Activated naive CD8-positive, alpha-beta T cell (primary cell): ENCODE data around the gene ARL6IP6.

Experiments used
- H3K27ac Mint-ChIP-seq: one replicate; pipeline ENCODE4 v1.8.0; 2021; ENCODE audit warnings: mixed read lengths
- H3K27me3 Mint-ChIP-seq: one replicate; pipeline ENCODE4 v1.8.0; 2021; ENCODE audit warnings: mixed read lengths
- H3K36me3 Mint-ChIP-seq: one replicate; pipeline ENCODE4 v1.8.0; 2021; ENCODE audit warnings: mixed read lengths
- H3K4me1 Mint-ChIP-seq: one replicate; pipeline ENCODE4 v1.8.0; 2021; ENCODE audit warnings: low read depth, mixed read lengths
- H3K4me3 Mint-ChIP-seq: one replicate; pipeline ENCODE4 v1.8.0; 2021; ENCODE audit warnings: mild to moderate bottlenecking, mixed read lengths
- H3K9me3 Mint-ChIP-seq: one replicate; pipeline ENCODE4 v1.8.0; 2021; ENCODE audit warnings: low read depth, mixed read lengths

Gene ARL6IP6

DNA sequence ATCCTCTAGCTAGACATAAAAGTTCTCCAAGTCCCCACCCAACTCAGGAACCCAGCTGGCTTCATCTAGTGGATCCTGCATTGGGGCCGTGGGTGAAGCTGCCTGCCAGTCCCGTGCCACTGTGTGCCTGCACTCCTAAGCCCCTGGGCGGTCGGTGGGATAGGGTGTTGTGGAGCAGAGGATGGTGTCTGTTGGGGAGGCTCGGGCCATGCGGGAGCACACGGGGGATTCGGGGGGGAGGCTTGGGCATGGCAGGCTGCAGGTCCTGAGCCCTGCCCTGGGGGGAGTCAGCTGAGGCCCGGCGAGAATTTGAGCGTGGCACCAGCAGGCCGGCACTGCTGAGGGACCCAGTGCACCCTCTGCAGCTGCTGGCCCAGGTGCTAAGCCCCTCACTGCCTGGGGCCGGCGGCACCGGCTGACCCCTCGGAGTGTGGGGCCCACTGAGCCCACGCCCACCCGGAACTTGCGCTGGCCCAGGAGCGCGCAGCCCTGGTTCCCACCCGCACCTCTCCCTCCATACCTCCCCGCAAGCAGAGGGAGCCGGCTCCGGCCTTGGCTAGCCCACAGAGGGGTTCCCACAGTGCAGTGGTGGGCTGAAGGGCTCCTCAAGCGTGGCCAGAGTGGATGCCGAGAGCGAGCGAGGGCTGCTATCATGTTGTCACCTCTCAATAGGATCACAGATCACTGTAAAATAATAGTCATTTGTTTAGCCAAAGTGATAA is 86.4 kb downstream of the ARL6IP6 start:
- no peaks in the 10 kb centered on the region for H3K9me3 Mint-ChIP-seq
- no peak overlapping the region for H3K27ac Mint-ChIP-seq
- no peak overlapping the region for H3K4me3 Mint-ChIP-seq
- no peaks in the 10 kb centered on the region for H3K36me3 Mint-ChIP-seq
- H3K4me1 Mint-ChIP-seq, result peaks cover 4% of the 10 kb centered on the region
- no peaks in the 10 kb centered on the region for H3K27me3 Mint-ChIP-seq

DNA sequence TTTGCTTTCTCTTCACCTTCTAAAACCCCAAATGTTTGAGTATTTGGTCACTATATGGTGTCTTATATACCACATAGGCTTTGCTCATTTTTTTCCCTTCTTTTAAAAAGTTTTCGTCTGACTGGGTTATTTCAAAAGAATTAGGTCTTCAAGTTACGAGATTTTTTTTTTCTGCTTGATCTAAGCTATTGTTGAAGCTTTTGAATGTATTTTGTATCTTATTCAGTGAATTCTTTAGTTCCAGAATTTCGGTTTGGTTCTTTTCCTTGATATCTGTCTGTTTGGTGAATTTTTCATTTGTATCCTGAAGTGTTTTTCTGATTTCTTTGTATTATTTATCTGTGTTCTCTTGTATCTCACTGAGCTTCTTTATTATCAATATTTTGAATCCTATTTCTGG is 93.5 kb downstream of the ARL6IP6 start:
- Mint-ChIP-seq H3K27ac (no peak overlapping the region), H3K27me3 (peaks cover 6% of the 10 kb centered on the region)

More for the DNA sequence above, 93.5 kb downstream of the ARL6IP6 start:
- Mint-ChIP-seq H3K9me3 (peaks cover 7% of the 10 kb centered on the region), H3K4me1 (no peaks in the 10 kb centered on the region), H3K36me3 (peaks cover 2% of the 10 kb centered on the region), H3K4me3 (no peak overlapping the region)
